Subcutaneous abdominal adipose tissue (tissue), 5 donors: ENCODE data around the gene CPLANE1.
"Not testable (repeated sequence)": the region's sequence is repeated elsewhere in the genome, so short reads cannot be mapped to it uniquely, and the experiment has no call there.

Experiments used
- H3K27ac ChIP-seq: one replicate; pipeline ENCODE4 v1.7.0; 2013; ENCODE audit warnings: low read depth, mild to moderate bottlenecking, inconsistent platforms, low read length, moderate library complexity
- H3K27me3 ChIP-seq, 5 donors: one replicate each; pipeline ENCODE4 v1.7.0; 2013; ENCODE audit warnings: low read length in 5 of 5, inconsistent platforms in 1 of 5; ENCODE audit not compliant: control insufficient read depth in 5 of 5, insufficient read depth in 4 of 5
- H3K36me3 ChIP-seq, 5 donors: one replicate each; pipeline ENCODE4 v1.7.0; 2013; ENCODE audit warnings: low read length in 5 of 5; ENCODE audit not compliant: control insufficient read depth in 5 of 5, insufficient read depth in 5 of 5
- H3K4me1 ChIP-seq, 5 donors: one replicate each; pipeline ENCODE4 v1.7.0; 2013; ENCODE audit warnings: low read length in 5 of 5, mild to moderate bottlenecking in 3 of 5, moderate library complexity in 1 of 5; ENCODE audit not compliant: control insufficient read depth in 5 of 5, insufficient read depth in 5 of 5
- H3K4me3 ChIP-seq, 5 donors: one replicate each; pipeline ENCODE4 v1.7.0; 2013; ENCODE audit warnings: low read length in 5 of 5, low read depth in 1 of 5
- H3K9ac ChIP-seq, 5 donors: one replicate each; pipeline ENCODE4 v1.7.0; 2013; ENCODE audit warnings: low read length in 5 of 5, mild to moderate bottlenecking in 4 of 5, moderate library complexity in 3 of 5
- H3K9me3 ChIP-seq, 5 donors: one replicate each; pipeline ENCODE4 v1.7.0; 2013; ENCODE audit warnings: low read length in 5 of 5; ENCODE audit not compliant: control insufficient read depth in 5 of 5
- donor health status: healthy.
- donor health status: healthy.
- donor health status: healthy.
- donor health status: healthy.
- donor health status: healthy.

Gene CPLANE1

DNA sequence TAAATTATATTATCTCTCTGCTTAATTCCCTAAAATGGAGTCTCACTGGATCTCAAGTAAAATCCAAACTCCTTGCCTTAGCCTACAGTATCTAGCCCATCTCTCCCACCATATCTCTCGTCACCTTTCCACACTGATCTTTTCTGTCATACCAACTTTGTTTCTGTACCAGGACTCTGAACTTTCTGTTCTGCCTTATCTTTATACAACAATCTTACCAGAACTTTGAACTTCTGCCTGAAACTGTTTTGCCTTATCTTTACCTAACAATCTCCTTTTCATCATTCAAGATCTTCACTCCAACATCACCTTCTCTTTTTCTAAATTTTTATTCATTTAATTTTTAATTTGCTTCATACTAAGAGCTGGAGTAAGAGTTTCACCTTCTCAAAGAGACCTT is 139.0 kb downstream of the CPLANE1 start:
- H3K4me1 ChIP-seq: no peaks in the 10 kb centered on the region
- H3K36me3 ChIP-seq: peaks cover 47 to 58% (median 55%) of the 10 kb centered on the region in 5 donors
- no peak overlapping the region for H3K27ac ChIP-seq
- no peaks in the 10 kb centered on the region for H3K27me3 ChIP-seq
- no peak overlapping the region for H3K4me3 ChIP-seq
- H3K9ac ChIP-seq: no peak overlapping the region
- H3K9me3 ChIP-seq: no peaks in the 10 kb centered on the region

DNA sequence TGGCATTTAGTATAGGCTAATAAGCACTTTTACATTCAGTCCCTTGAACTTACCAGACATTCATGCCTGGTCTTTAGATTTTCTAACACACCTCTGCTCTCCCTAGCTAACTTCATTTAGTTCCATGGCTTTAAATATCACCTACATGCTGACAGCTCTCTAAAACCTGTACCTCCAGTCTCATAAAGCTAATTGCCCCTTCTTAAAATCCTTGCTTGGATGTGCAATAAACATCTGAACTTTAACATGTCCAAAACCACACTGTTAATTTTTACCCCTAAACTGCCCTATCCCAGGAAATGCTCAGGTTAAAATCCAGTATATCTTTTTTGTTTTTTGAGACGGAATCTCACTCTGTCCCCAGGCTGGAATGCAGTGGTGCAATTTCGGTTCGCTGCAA is 139.8 kb downstream of the CPLANE1 start:
- H3K9ac ChIP-seq: no peak overlapping the region
- H3K4me3 ChIP-seq: no peak overlapping the region
- H3K36me3 ChIP-seq: peaks cover 49 to 56% (median 55%) of the 10 kb centered on the region in 5 donors
- H3K27me3 ChIP-seq: no peaks in the 10 kb centered on the region
- no peaks in the 10 kb centered on the region for H3K9me3 ChIP-seq
- H3K27ac ChIP-seq: no peak overlapping the region
- H3K4me1 ChIP-seq: no peaks in the 10 kb centered on the region

DNA sequence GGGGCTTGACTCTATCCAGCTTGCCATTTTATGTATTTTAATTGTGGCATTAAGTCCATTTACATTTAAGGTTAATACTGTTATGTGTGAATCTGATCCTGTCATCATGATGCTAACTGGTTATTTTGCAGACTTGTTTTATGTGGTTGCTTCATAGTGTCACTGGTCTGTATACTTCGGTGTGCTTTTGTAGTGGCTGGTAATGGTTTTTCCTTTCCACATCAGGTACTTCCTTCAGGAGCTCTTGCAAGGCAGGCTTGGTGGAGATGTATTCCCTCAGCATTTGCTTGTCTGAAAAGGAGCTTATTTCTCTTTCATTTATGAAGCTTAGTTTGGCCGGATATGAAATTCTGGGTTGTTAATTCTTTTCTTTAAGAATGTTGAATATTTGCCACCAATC is 145.9 kb downstream of the CPLANE1 start:
- H3K4me1 ChIP-seq: no peaks in the 10 kb centered on the region
- peaks cover 30 to 37% (median 32%) of the 10 kb centered on the region in 5 donors for H3K36me3 ChIP-seq
- H3K9ac ChIP-seq: no peak overlapping the region
- no peaks in the 10 kb centered on the region for H3K27me3 ChIP-seq
- no peak overlapping the region for H3K4me3 ChIP-seq
- H3K9me3 ChIP-seq: peaks cover 0 to 12% (median 6%) of the 10 kb centered on the region in 5 donors
- H3K27ac ChIP-seq: no peak overlapping the region

DNA sequence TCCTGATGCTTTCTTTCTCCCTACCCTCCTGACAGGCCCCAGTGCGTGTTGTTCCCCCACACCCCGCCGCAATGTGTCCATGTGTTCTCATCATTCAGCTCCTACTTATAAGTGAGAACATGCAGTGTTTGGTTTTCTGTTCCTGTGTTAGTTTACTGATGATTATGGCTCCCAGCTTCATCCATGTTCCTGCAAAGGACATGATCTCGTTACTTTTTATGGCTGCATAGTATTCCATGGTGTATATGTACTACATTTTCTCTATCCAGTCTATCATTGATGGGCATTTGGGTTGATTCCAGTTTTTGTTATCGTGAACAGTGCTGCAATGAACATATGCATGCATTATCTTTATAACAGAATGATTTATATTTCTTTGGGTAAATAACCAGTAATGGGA is 149.9 kb downstream of the CPLANE1 start:
- not testable (repeated sequence) for H3K27me3 ChIP-seq, H3K9ac ChIP-seq, H3K4me1 ChIP-seq, H3K4me3 ChIP-seq, H3K27ac ChIP-seq
- Histone ChIP-seq H3K36me3 (peaks cover 3 to 15% (median 9%) of the 10 kb centered on the region in 5 donors), H3K9me3 (peaks cover 0 to 28% (median 9%) of the 10 kb centered on the region in 5 donors)

DNA sequence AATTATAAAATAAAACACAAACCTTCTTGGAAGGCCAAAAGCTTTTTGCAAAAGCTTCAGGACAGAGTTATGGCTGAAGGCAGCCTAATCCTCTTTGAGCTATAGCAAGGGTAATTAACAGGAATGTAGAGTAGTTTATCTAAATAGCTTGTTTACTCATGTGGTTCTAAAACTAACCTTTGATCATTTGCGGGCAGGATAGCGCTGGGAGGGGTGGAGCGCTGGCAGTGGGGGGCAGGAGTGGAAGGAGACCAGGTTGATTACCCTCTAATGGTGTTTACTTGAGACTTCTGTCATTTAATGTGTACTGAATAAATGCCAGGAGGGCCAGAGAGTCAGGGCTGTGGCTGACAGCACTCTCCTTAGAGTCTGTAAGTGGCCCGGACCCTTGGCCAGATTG is 155.4 kb downstream of the CPLANE1 start:
- H3K27me3 ChIP-seq, H3K36me3 ChIP-seq, H3K27ac ChIP-seq, H3K4me1 ChIP-seq, H3K4me3 ChIP-seq, H3K9ac ChIP-seq: not testable (repeated sequence)
- peaks cover 0 to 16% (median 3%) of the 10 kb centered on the region in 5 donors for H3K9me3 ChIP-seq

DNA sequence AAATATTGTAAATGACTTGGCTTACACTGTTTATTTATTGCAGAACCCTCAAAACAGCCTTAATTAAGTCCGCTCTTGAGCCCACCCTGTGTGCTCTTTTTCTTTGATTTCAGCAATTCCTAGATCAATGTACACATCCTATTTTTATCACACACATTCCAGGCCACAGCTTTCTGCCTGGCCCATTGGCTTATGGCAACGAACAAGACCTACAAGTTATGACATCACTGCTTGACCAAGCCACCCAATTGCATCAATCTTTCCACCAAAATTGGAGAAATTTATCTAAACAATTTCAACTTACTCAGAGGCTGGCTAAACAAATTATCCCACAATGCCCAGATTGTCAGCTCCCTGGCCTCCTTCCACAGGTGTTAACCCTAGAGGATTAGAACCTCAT is 158.4 kb downstream of the CPLANE1 start:
- no peak overlapping the region for H3K9ac ChIP-seq
- H3K27me3 ChIP-seq: no peaks in the 10 kb centered on the region
- no peaks in the 10 kb centered on the region for H3K4me1 ChIP-seq
- peaks cover 0 to 3% (median 0%) of the 10 kb centered on the region in 5 donors for H3K9me3 ChIP-seq
- peaks cover 0 to 13% (median 5%) of the 10 kb centered on the region in 5 donors for H3K36me3 ChIP-seq
- H3K27ac ChIP-seq: no peak overlapping the region
- no peak overlapping the region for H3K4me3 ChIP-seq

DNA sequence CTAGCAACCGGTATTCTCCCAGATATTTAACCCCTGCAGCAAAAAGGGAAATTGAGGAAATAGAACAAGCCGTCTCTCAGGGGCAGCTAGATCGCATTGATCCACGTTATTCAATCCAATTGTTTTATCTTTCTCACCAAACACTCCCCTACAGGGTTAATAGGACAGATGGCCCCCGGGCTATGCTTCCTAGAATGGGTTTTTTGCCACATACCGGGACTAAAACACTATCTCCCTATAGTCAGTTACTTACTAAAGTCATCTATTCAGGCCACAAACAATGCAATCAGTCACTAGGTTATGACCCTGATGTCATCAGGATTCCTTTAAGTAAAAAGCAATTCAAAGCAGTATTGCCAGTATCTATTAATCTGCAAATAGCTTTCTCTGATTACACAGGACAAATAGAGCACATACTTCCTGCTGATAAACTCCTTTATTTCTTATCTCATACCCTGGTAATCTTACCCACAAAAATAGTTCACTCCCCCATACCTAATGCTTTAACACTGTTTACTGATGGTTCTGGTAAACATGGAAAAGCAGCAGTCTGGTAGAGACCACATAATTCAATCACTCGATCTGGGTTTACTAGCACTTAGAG is 159.0 kb downstream of the CPLANE1 start:
- peaks cover 0 to 3% (median 0%) of the 10 kb centered on the region in 5 donors for H3K9me3 ChIP-seq
- H3K4me1 ChIP-seq: no peaks in the 10 kb centered on the region

DNA sequence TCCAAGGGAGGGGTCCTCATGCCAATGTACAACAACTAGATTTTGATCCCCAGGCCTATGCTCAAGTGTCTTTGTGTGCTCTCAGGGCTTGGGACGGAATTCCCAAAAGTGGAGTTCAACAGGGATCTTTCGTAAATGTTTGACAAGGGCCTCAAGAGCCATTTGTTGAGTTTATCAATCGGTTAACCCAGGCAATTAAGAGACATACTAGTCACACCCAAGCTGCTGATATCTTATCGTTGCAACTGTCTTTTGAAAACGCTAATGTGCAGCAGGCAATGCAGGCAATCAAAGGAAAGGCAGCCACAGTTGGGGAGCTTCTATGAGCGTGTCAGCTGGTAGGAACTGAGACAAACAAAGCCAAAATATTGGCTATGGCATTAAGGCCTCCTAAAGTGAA is 161.2 kb downstream of the CPLANE1 start:
- H3K4me3 ChIP-seq: no peak overlapping the region
- H3K36me3 ChIP-seq: peaks cover 4 to 20% (median 9%) of the 10 kb centered on the region in 5 donors
- no peaks in the 10 kb centered on the region for H3K4me1 ChIP-seq
- H3K9me3 ChIP-seq: peaks cover 0 to 3% (median 0%) of the 10 kb centered on the region in 5 donors
- no peak overlapping the region for H3K27ac ChIP-seq
- H3K27me3 ChIP-seq: no peaks in the 10 kb centered on the region
- no peak overlapping the region for H3K9ac ChIP-seq

More for the DNA sequence above, 159.0 kb downstream of the CPLANE1 start:
- no peaks in the 10 kb centered on the region for H3K27me3 ChIP-seq
- no peak overlapping the region for H3K27ac ChIP-seq
- H3K4me3 ChIP-seq: no peak overlapping the region
- peaks cover 3 to 16% (median 8%) of the 10 kb centered on the region in 5 donors for H3K36me3 ChIP-seq
- H3K9ac ChIP-seq: no peak overlapping the region

DNA sequence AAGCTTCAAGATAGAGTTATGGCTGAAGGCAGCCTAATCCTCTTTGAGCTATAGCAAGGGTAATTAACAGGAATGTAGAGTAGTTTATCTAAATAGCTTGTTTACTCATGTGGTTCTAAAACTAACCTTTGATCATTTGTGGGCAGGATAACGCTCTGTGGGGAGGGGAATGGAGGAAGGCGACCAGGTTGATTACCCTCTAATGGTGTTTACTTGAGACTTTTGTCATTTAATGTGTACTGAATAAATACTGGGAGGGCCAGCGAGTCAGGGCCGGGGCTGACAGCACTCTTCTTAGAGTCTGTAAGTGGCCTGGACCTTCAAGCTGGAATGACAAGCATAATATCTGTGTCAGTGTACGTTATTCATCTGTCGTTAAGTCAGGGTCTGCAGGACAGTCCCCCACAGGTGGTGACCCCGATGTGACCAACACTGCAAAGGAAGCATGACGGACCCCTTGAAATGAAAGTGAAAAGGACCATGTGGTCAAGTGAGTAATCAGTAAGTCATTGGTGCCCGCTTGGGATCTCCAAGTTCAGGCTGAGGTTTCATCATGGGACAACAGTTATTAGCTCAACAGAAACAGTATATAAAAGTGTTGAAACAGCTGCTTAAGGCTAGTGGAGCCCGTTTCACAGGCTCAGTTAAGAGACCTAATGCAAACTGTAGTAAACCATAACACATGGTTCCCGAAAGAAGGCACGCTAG is 162.6 kb downstream of the CPLANE1 start:
- H3K9ac ChIP-seq: no peak overlapping the region
- H3K27ac ChIP-seq: no peak overlapping the region
- peaks cover 0 to 3% (median 0%) of the 10 kb centered on the region in 5 donors for H3K9me3 ChIP-seq
- no peak overlapping the region for H3K4me3 ChIP-seq
- H3K27me3 ChIP-seq: no peaks in the 10 kb centered on the region
- peaks cover 4 to 16% (median 9%) of the 10 kb centered on the region in 5 donors for H3K36me3 ChIP-seq
- no peaks in the 10 kb centered on the region for H3K4me1 ChIP-seq

DNA sequence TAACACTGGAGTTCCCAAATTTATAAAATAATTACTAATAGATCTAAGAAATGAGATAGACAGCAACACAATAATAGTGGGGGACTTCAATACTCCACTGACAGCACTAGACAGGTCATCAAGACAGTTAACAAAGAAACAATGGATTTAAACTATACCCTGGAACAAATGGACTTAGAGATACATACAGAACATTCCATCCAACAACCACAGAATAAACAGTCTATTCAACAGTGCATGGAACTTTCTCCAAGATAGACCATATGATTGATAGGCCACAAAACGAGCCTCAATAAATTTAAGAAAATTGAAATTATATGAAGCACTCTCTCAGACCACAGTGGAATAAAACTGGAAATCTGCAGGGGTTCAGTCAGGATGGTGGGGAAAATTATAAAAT is 163.2 kb downstream of the CPLANE1 start:
- H3K27me3 ChIP-seq, H3K9ac ChIP-seq, H3K9me3 ChIP-seq, H3K4me1 ChIP-seq, H3K4me3 ChIP-seq, H3K27ac ChIP-seq: not testable (repeated sequence)
- peaks cover 4 to 14% (median 9%) of the 10 kb centered on the region in 5 donors for H3K36me3 ChIP-seq
